OCI-LY1 (cell line): Measurements from ENCODE around the gene ADAMTSL3.

Experiments used
- H2AFZ ChIP-seq: fragments of 200-600 bp; sonication (generic), shearing (Covaris generic); 2 replicates; pipeline ENCODE4 v1.6.0; 2014; ENCODE audit warnings: antibody characterized with exemption, mild to moderate bottlenecking, low read length
- H3F3A ChIP-seq: fragments of 200-600 bp; sonication (generic), shearing (Covaris generic); 2 replicates; pipeline ENCODE4 v1.6.0; 2014; ENCODE audit warnings: mild to moderate bottlenecking, antibody characterized with exemption, low read length, moderate library complexity; ENCODE audit not compliant: insufficient read depth
- H3K27ac ChIP-seq: fragments of 200-600 bp; sonication (generic); 2 replicates; pipeline ENCODE4 v1.5.1; 2014; ENCODE audit warnings: low read length, mixed run types, mild to moderate bottlenecking, low read depth; ENCODE audit not compliant: poor library complexity, severe bottlenecking
- H3K27me3 ChIP-seq: fragments of 200-600 bp; sonication (generic); 2 replicates; pipeline ENCODE4 v1.6.0; 2014; ENCODE audit warnings: antibody characterized with exemption, mild to moderate bottlenecking, low read length, moderate library complexity; ENCODE audit not compliant: insufficient read depth
- H3K36me3 ChIP-seq: fragments of 200-600 bp; sonication (generic); 2 replicates; pipeline ENCODE4 v1.6.1; 2014; ENCODE audit warnings: mild to moderate bottlenecking, antibody characterized with exemption, low read length, moderate library complexity, mixed read lengths; ENCODE audit not compliant: insufficient read depth
- H3K4me1 ChIP-seq: fragments of 200-600 bp; sonication (generic); 2 replicates; pipeline ENCODE4 v1.5.1; 2014; ENCODE audit warnings: mild to moderate bottlenecking, low read length, moderate library complexity; ENCODE audit not compliant: insufficient read depth, severe bottlenecking
- H3K4me2 ChIP-seq: fragments of 200-600 bp; sonication (generic), shearing (Covaris generic); 2 replicates; pipeline ENCODE4 v1.6.1; 2014; ENCODE audit warnings: low read length
- H3K4me3 ChIP-seq: fragments of 200-600 bp; sonication (generic); 2 replicates; pipeline ENCODE4 v1.5.1; 2014; ENCODE audit warnings: low read length, low read depth, mild to moderate bottlenecking, mixed read lengths; ENCODE audit not compliant: poor library complexity, severe bottlenecking
- H3K79me2 ChIP-seq: fragments of 200-600 bp; shearing (Covaris generic); 2 replicates; pipeline ENCODE4 v1.6.1; 2016; ENCODE audit warnings: mixed run types, low read length, mixed read lengths; ENCODE audit not compliant: insufficient read depth
- H3K9ac ChIP-seq: fragments of 200-600 bp; sonication (generic), shearing (Covaris generic); 2 replicates; pipeline ENCODE4 v1.6.1; 2014; ENCODE audit warnings: mild to moderate bottlenecking, low read length, mixed read lengths
- H3K9me2 ChIP-seq: fragments of 200-600 bp; sonication (generic), shearing (Covaris generic); 2 replicates; pipeline ENCODE4 v1.6.1; 2014; ENCODE audit warnings: low read depth, mild to moderate bottlenecking, low read length, mixed read lengths
- H3K9me3 ChIP-seq: fragments of 200-600 bp; shearing (Covaris generic); 2 replicates; pipeline ENCODE4 v1.6.1; 2014; ENCODE audit warnings: low read length, mixed read lengths
- H4K20me1 ChIP-seq: fragments of 200-600 bp; sonication (generic), shearing (Covaris generic); 2 replicates; pipeline ENCODE4 v1.6.0; 2016; ENCODE audit warnings: mild to moderate bottlenecking, low read length; ENCODE audit not compliant: insufficient read depth
- CTCF ChIP-seq: fragments of 200-600 bp; sonication (generic), shearing (Covaris generic); IDR thresholded peaks from 2 replicates; pipeline ENCODE4 v1.5.1; 2017; ENCODE audit warnings: mild to moderate bottlenecking, antibody characterized with exemption, low read length, moderate library complexity, mixed read lengths
- EZH2 ChIP-seq: fragments of 200-600 bp; sonication (generic), shearing (Covaris generic); IDR thresholded peaks from 2 replicates; pipeline ENCODE4 v1.8.0; 2017; ENCODE audit warnings: borderline replicate concordance, mixed run types, mild to moderate bottlenecking, antibody characterized with exemption, low read length, moderate library complexity, mixed read lengths

The ADAMTSL3 gene

GRCh38 chr15:83643201-83643600 is 10.7 kb upstream of the ADAMTSL3 start:
- no peaks in the 10 kb centered on the region for H3K79me2 ChIP-seq
- H3K27me3 ChIP-seq = no peaks in the 10 kb centered on the region
- H2AFZ ChIP-seq = no peak overlapping the region
- no peak overlapping the region for H3K4me2 ChIP-seq
- no peak for TF ChIP-seq CTCF
- TF ChIP-seq EZH2 = no peak
- no peaks in the 10 kb centered on the region for H3K36me3 ChIP-seq
- H3K9me2 ChIP-seq = no peaks in the 10 kb centered on the region
- no peaks in the 10 kb centered on the region for H3F3A ChIP-seq
- H3K27ac ChIP-seq = no peak overlapping the region
- no peaks in the 10 kb centered on the region for H3K4me1 ChIP-seq
- H4K20me1 ChIP-seq = no peaks in the 10 kb centered on the region
- H3K4me3 ChIP-seq = no peak overlapping the region
- H3K9ac ChIP-seq = no peak overlapping the region
- no peaks in the 10 kb centered on the region for H3K9me3 ChIP-seq

GRCh38 chr15:83644439-83644838 is 9.5 kb upstream of the ADAMTSL3 start:
- H2AFZ ChIP-seq = no peak overlapping the region
- H3K79me2 ChIP-seq = no peaks in the 10 kb centered on the region
- H3K4me1 ChIP-seq = no peaks in the 10 kb centered on the region
- no peak overlapping the region for H3K9ac ChIP-seq
- TF ChIP-seq CTCF (no peak), EZH2 (no peak)
- no peak overlapping the region for H3K27ac ChIP-seq
- H3K36me3 ChIP-seq = no peaks in the 10 kb centered on the region
- H3K27me3 ChIP-seq = no peaks in the 10 kb centered on the region
- H4K20me1 ChIP-seq = no peaks in the 10 kb centered on the region
- H3K9me2 ChIP-seq = no peaks in the 10 kb centered on the region
- no peaks in the 10 kb centered on the region for H3F3A ChIP-seq
- no peaks in the 10 kb centered on the region for H3K9me3 ChIP-seq
- H3K4me2 ChIP-seq = no peak overlapping the region
- H3K4me3 ChIP-seq = no peak overlapping the region

- H4K20me1 ChIP-seq = no peaks in the 10 kb centered on the region
- H3K9me3 ChIP-seq = no peaks in the 10 kb centered on the region
- H3K27ac ChIP-seq = no peak overlapping the region
- no peaks in the 10 kb centered on the region for H3K36me3 ChIP-seq
- no peak for TF ChIP-seq EZH2
- no peak for TF ChIP-seq CTCF
- H2AFZ ChIP-seq = no peak overlapping the region
- no peaks in the 10 kb centered on the region for H3F3A ChIP-seq
- H3K4me1 ChIP-seq = no peaks in the 10 kb centered on the region
- H3K27me3 ChIP-seq = no peaks in the 10 kb centered on the region
- no peak overlapping the region for H3K9ac ChIP-seq
- H3K4me3 ChIP-seq = no peak overlapping the region
- no peaks in the 10 kb centered on the region for H3K79me2 ChIP-seq
- no peaks in the 10 kb centered on the region for H3K9me2 ChIP-seq
- H3K4me2 ChIP-seq = no peak overlapping the region
These were observed 3.1 kb upstream of the ADAMTSL3 start for GRCh38 chr15:83650831-83651230.
